Fibroblast of pulmonary artery (primary cell): ENCODE results near the gene GLCCI1.

ENCODE experiments used
- DNase-seq: peaks from one replicate; pipeline ENCODE4 v3.0.0-alpha.2; 2010; ENCODE audit warnings: low read depth
- H3K4me3 ChIP-seq: replicated peaks from 2 replicates; pipeline ENCODE4 v1.5.1; 2011; ENCODE audit warnings: low read depth, mild to moderate bottlenecking, control low read depth, low read length, moderate library complexity
- TF ChIP-seq, protein P1 (sequence below): IDR thresholded peaks from 2 replicates; pipeline ENCODE4 v1.5.1; 2011; ENCODE audit warnings: mild to moderate bottlenecking, control low read depth, low read length, inconsistent platforms; ENCODE audit errors: missing control alignments

The GLCCI1 gene

DNA sequence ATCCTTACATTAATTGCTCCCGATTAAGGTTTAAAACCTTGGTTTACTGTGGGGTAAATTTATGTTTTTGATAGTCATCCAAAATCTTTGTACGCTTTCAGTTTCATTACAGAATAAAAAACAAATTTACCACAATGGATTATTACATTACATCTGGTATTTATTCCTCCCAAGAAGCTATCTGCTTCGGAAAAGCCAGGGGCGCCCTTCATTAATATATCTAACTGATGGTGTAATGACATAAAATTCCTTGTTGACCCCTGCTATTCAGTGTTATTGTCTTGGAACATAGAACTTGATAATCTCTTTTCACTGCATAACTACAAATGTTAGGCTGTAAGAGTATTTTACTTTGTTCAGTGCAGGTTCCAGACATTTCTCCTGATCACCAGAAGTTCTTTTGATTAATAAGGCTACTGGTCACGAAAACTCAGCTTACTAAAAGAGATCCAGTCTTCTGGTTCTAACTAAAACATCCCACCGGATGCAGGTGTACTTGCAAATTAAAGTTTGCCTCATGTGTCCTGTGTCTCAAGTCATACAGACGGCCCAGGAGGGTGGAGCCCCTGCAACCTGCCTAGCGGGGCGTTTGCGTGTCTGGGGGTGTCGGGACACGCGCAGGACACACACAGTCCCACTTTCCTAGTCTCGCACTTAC lies 581 bp upstream of the GLCCI1 start:
- DNase-seq: no peak
- peak overlapping the region; percentile 76 for H3K4me3 ChIP-seq
- TF ChIP-seq, protein P1, sequence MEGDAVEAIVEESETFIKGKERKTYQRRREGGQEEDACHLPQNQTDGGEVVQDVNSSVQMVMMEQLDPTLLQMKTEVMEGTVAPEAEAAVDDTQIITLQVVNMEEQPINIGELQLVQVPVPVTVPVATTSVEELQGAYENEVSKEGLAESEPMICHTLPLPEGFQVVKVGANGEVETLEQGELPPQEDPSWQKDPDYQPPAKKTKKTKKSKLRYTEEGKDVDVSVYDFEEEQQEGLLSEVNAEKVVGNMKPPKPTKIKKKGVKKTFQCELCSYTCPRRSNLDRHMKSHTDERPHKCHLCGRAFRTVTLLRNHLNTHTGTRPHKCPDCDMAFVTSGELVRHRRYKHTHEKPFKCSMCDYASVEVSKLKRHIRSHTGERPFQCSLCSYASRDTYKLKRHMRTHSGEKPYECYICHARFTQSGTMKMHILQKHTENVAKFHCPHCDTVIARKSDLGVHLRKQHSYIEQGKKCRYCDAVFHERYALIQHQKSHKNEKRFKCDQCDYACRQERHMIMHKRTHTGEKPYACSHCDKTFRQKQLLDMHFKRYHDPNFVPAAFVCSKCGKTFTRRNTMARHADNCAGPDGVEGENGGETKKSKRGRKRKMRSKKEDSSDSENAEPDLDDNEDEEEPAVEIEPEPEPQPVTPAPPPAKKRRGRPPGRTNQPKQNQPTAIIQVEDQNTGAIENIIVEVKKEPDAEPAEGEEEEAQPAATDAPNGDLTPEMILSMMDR: no peak

DNA sequence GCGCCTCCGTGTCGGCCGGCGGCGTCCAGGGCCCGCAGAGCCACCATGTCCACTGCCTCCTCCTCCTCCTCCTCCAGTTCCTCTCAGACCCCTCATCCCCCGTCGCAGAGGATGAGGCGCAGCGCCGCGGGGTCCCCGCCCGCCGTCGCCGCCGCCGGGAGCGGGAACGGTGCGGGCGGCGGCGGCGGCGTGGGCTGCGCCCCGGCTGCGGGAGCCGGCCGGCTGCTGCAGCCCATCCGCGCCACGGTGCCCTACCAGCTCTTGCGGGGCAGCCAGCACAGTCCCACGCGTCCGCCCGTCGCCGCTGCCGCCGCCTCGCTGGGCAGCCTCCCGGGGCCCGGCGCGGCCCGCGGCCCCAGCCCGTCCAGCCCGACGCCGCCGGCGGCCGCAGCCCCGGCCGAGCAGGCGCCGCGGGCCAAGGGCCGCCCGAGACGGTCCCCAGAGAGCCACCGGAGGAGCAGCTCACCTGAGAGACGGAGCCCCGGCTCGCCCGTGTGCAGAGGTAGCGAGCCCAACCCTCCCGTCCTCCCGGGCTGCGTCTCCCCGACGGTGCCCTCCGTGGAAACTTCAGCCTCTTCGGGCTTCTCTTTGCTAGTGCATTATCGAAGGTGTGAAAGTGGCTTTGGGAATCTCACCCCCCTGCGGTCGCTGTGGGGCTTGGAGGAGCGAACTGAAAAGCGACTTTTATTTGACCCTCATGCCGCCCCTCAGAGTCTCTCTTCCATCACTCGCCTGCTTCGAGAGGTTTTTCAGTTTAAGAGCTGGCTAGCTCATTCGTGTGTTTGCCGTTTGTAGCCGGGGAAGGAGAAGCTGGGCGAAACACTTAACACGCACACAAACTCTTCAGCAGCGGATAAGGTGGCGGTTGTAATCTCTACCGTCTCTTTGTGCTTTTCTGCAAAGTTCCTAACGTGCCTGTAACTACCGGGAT lies 975 bp downstream of the GLCCI1 start:
- peak; percentile 37 for DNase-seq
- peak overlapping the region; percentile 76 for H3K4me3 ChIP-seq
- TF ChIP-seq, protein P1: no peak

DNA sequence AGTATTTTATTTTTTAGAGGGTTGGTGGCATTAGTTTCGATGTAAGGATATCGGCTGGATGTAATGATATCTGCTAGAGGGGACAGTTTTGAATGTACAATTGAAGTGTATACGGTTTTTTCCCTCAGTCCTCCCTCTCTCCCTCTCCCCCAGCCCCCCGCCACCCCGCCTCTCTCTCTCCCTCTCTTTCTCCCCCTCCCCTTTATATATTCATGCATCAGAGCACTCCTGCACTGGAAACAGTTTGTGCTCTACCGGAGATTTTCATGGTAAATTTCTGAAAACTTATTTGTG lies 1.6 kb downstream of the GLCCI1 start:
- DNase-seq: no peak
- TF ChIP-seq, protein P1: no peak
- H3K4me3 ChIP-seq: peak overlapping the region; percentile 76

DNA sequence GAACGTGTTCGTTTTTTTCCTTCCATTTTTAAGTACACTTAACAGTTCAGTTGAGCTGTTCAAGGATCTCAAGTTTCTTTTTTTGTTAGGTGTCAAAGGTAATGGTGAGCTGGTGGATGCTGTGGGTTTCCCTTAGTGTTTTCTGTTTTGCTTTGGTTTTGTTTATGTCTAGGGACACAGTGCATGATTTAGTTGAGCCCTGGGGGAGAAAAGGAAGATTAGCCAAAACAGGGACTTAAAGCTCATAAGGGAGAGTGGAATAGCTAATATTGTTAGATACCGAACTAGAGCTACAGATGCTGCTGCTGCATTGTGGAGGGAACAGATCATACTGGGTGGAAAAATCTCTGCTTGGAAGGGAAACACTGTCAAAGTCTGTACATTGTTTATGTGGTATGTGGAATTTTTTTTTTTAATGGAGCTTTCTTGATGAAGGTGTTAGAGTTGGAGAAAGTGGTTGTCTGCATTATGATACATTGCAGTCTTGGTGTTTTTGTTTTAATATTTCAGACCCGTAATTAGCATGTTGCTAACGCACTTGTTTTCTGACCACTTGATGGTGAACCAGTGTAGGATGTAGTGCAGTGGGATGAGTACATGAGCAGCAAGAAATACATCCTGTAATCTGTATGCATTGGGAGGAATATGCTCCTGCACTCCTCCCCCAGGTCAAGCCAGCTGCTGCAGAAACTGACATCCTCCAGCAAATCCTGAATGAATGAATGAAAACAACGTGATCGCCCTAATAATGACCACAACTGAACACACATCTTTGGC lies 2.1 kb downstream of the GLCCI1 start:
- peak overlapping the region; percentile 76 for H3K4me3 ChIP-seq
- TF ChIP-seq, protein P1: no peak
- no peak for DNase-seq

DNA sequence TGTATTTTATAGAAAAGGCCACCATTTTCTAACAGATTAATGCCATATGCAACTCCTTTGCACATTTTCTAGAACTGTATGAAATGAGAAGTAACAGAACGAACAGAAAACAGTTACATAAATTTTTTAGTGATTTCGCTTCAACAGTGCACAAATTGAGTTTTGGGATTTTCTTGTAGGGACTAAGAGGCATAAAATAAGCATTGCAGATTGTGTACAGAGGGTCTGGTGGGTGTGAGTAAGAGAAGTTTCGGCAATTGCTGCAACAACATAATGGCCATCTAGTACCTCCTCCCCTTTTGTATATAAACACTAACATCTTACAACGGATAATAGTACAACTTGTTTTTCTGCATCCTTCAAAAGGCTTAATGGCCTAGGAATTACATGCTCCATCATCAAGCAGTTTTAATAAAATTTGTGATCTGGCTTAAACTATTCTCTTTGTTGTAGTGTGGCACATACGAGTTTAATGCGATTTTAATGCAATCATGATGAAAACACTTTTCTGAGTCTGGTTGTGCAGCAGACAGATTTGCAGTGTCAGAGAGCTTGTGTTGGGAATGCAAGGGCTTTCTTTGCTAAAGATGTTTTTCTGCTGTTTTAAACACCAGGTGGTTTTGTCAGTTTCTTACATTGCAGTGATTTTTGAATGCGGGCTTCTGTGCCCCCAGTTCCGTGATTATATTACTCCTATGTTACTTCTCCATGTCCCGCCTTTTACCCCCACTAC lies 2.9 kb downstream of the GLCCI1 start:
- TF ChIP-seq, protein P1: no peak
- no peak overlapping the region for H3K4me3 ChIP-seq
- DNase-seq: no peak

DNA sequence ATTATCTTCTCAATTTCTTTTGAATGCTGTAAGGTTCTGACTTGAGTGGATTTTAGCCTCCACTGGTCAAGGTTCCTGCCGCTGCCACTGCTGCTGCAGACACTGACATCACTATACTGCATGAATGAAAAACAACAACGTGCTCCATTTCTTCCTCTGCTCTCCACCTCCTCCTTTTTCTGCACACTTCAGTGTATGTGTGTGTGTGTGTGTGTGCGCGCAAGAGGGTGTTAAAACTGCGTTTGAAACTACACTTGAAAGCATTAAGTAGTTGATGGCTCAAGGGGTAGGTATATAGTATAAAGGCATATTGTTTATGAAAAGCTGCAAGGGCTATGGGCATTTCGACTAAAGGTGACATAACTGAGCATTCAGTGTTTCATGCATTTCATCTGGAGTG lies 3.5 kb downstream of the GLCCI1 start:
- no peak for DNase-seq

More for the DNA sequence above, 3.5 kb downstream of the GLCCI1 start:
- TF ChIP-seq, protein P1: no peak
- H3K4me3 ChIP-seq: no peak overlapping the region
